ENCODE data around the gene RBMS1. TPM values are rescaled to one million over a fixed set of nuclear protein-coding genes. Genes with fewer than 3 reads are reported as not detected.

RBMS1 gene
- total RNA-seq, 4 donors from 2014 or later, result 13.5 to 31.6 (median 23.0) TPM

- intact Hi-C loops (cut with DNase I; ENCODE audit: low total_unique reads), result no loop called here
- peak overlapping the region in 3 of 4 donors; percentile 13 to 30 (median 27) for H3K27ac ChIP-seq
Observed at GRCh38 chr2:160278101-160278878, 215.3 kb downstream of the RBMS1 start.

GRCh38 chr2:160277151-160277550 is 216.5 kb downstream of the RBMS1 start:
- TF ChIP-seq POLR2AphosphoS5 (IDR thresholded peaks at IDR 0.05) (no peak), CTCF (IDR thresholded peaks at IDR 0.05) (no peak), POLR2A (IDR thresholded peaks at IDR 0.05) (no peak), EP300 (IDR thresholded peaks at IDR 0.05; ENCODE audit: low read depth) (no peak)
- no peak for DNase-seq
- Histone ChIP-seq H3K4me3 (no peak overlapping the region), H3K9me3 (no peaks in the 10 kb centered on the region), H3K4me1 (peaks cover 0 to 23% (median 6%) of the 10 kb centered on the region in 4 donors), H3K27ac (no peak overlapping the region), H3K27me3 (no peaks in the 10 kb centered on the region), H3K36me3 (no peaks in the 10 kb centered on the region)
- intact Hi-C loops (cut with DNase I; ENCODE audit: low total_unique reads), result no loop called here
- in situ Hi-C loops (cut with MboI; ENCODE audit: low pct_ligation_motif_present in 1 of 4, low pct_unique_long_range_greater_than_20kb in 1 of 4, low sequenced_read_pairs in 3 of 4), result no loop called here
- WGBS, 2 donors (ENCODE audit: low coverage in 1 of 2), result 95 to 100% methylated on average over 5 to 6 of the region's 6 CpGs

More at GRCh38 chr2:160278101-160278878, 215.3 kb downstream of the RBMS1 start:
- Histone ChIP-seq H3K27me3 (no peaks in the 10 kb centered on the region), H3K9me3 (no peaks in the 10 kb centered on the region), H3K36me3 (no peaks in the 10 kb centered on the region), H3K4me3 (no peak overlapping the region), H3K4me1 (peaks cover 0 to 23% (median 6%) of the 10 kb centered on the region in 4 donors)
- TF ChIP-seq POLR2A (IDR thresholded peaks at IDR 0.05) (no peak), CTCF (IDR thresholded peaks at IDR 0.05) (no peak), EP300 (IDR thresholded peaks at IDR 0.05; ENCODE audit: low read depth) (no peak), POLR2AphosphoS5 (IDR thresholded peaks at IDR 0.05) (no peak)
- no peak for DNase-seq
- WGBS, 2 donors (ENCODE audit: low coverage in 1 of 2), result 78 to 79% methylated on average over 9 of the region's 9 CpGs
- in situ Hi-C loops (cut with MboI; ENCODE audit: low pct_ligation_motif_present in 1 of 4, low pct_unique_long_range_greater_than_20kb in 1 of 4, low sequenced_read_pairs in 3 of 4), result no loop called here

DNA sequence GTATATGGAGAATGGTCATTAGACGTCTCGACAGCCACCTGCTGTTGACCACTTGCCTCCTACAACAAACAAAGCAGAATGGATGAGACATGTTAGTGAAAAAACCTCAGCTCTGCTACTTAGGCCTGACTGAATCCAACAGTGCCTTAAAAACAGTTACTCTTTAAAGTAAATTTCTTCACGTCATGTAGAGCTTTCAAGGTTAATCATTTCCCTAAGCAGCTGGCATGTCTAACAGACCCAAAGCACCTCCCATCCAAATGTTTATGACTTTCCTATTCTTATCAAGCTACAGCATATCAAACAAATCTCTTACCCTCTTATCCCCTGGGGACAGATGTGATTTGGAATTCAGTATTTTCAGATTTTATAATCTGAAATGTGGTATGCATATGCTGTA is 218.0 kb downstream of the RBMS1 start:
- 53 to 57% methylated on average over 3 of the region's 3 CpGs for WGBS, 2 donors (ENCODE audit: low coverage in 1 of 2)
- no peaks in the 10 kb centered on the region for H3K36me3 ChIP-seq
- TF ChIP-seq CTCF (IDR thresholded peaks at IDR 0.05) (no peak), EP300 (IDR thresholded peaks at IDR 0.05; ENCODE audit: low read depth) (no peak), POLR2A (IDR thresholded peaks at IDR 0.05) (no peak), POLR2AphosphoS5 (IDR thresholded peaks at IDR 0.05) (no peak)

DNA sequence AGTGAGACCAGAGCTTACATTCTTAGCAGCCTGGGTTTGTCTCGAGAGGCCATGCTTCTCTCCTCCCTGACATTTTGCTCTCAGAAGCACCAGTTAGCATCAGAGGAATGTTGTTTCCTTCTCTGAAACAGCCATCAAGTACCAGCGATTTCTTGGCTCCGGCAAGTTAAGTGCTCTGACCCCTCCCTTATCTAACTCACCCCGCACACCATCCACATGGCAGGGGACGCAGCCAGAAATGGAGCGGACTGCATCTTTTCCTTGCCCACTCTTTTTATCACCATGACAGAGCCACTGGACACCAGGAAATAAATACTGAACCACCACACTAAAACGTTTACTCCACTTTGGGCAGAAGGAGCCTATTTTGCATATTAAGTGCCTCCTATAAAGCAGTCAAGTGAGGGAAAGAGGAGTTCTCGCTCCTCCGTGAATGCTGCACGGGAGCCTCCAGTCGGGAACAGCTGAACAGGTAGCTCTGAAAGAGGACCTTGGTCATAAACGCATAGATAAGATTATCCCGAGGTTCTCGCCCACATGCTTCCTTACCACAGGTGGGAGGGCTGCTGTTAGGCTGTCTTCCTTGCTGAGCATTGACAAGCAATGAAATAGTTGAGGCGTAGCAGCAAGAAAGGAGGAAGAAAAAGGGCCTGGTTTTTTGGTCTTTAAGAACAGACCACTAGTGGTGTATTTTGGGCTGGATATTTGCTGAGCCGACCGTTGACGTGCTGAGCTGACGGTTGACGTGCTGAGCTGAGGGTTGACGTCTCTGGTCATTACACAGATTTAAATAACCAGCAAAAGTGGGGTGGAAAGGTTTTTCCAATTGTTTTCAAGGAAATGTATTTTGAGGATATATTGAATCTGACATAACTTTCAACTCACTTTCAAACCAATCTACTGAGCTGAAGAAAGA is 222.2 kb downstream of the RBMS1 start:
- in situ Hi-C loops (cut with MboI; ENCODE audit: low pct_ligation_motif_present in 1 of 4, low pct_unique_long_range_greater_than_20kb in 1 of 4, low sequenced_read_pairs in 3 of 4) (loop anchor here in 2 of 4 donors (25.0 kb wide), 1 partner anchor 716 kb away; no protein-coding TSS in a partner anchor), intact Hi-C loops (cut with DNase I; ENCODE audit: low total_unique reads) (no loop called here)
- no peak for DNase-seq
- no peaks in the 10 kb centered on the region for H3K9me3 ChIP-seq
- H3K27ac ChIP-seq, result peak overlapping the region; percentile 87 to 92 (median 90)
- TF ChIP-seq POLR2AphosphoS5 (IDR thresholded peaks at IDR 0.05) (no peak), EP300 (IDR thresholded peaks at IDR 0.05; ENCODE audit: low read depth) (no peak), CTCF (IDR thresholded peaks at IDR 0.05) (no peak), POLR2A (IDR thresholded peaks at IDR 0.05) (no peak)
- no peaks in the 10 kb centered on the region for H3K27me3 ChIP-seq
- no peaks in the 10 kb centered on the region for H3K36me3 ChIP-seq
- WGBS, 2 donors (ENCODE audit: low coverage in 1 of 2), result 84 to 100% methylated on average over 6 to 21 of the region's 21 CpGs
- H3K4me1 ChIP-seq, result peaks cover 0 to 41% (median 18%) of the 10 kb centered on the region in 4 donors
- peak overlapping the region in 2 of 4 donors; percentile 36 to 48 for H3K4me3 ChIP-seq

More for the DNA sequence above, 218.0 kb downstream of the RBMS1 start:
- intact Hi-C loops (cut with DNase I; ENCODE audit: low total_unique reads), result no loop called here
- Histone ChIP-seq H3K27ac (peak overlapping the region in 1 of 4 donors; percentile 4), H3K4me1 (peaks cover 0 to 33% (median 11%) of the 10 kb centered on the region in 4 donors), H3K4me3 (no peak overlapping the region), H3K9me3 (no peaks in the 10 kb centered on the region), H3K27me3 (no peaks in the 10 kb centered on the region)
- no peak for DNase-seq
- in situ Hi-C loops (cut with MboI; ENCODE audit: low pct_ligation_motif_present in 1 of 4, low pct_unique_long_range_greater_than_20kb in 1 of 4, low sequenced_read_pairs in 3 of 4), result no loop called here
